Measurements from ENCODE around the gene GAPVD1.
"Not testable (repeated sequence)": the region's sequence is repeated elsewhere in the genome, so short reads cannot be mapped to it uniquely, and the experiment has no call there.

DNA sequence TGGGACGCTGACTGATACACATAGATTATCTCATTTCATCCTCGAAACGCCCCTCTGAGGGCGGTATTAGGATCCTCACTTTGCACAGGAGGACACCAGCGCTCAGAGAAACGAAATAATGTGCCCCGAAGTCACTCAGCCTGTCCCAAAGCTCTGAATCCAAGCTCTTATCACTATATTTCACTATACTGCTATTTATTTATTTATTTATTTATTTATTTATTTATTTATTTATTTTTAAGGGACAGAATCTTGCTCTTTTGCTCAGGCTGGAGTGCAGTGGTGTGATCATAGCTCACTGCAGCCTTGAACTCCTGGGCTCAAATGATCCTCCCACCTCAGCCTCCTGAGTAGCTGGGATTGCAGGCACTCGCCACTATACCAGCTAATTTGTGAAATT lies 138.6 kb downstream of the GAPVD1 start:
- TF ChIP-seq, protein P1, sequence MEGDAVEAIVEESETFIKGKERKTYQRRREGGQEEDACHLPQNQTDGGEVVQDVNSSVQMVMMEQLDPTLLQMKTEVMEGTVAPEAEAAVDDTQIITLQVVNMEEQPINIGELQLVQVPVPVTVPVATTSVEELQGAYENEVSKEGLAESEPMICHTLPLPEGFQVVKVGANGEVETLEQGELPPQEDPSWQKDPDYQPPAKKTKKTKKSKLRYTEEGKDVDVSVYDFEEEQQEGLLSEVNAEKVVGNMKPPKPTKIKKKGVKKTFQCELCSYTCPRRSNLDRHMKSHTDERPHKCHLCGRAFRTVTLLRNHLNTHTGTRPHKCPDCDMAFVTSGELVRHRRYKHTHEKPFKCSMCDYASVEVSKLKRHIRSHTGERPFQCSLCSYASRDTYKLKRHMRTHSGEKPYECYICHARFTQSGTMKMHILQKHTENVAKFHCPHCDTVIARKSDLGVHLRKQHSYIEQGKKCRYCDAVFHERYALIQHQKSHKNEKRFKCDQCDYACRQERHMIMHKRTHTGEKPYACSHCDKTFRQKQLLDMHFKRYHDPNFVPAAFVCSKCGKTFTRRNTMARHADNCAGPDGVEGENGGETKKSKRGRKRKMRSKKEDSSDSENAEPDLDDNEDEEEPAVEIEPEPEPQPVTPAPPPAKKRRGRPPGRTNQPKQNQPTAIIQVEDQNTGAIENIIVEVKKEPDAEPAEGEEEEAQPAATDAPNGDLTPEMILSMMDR (IDR thresholded peaks at IDR 0.05): not testable (repeated sequence)
- TF ChIP-seq, protein P2, sequence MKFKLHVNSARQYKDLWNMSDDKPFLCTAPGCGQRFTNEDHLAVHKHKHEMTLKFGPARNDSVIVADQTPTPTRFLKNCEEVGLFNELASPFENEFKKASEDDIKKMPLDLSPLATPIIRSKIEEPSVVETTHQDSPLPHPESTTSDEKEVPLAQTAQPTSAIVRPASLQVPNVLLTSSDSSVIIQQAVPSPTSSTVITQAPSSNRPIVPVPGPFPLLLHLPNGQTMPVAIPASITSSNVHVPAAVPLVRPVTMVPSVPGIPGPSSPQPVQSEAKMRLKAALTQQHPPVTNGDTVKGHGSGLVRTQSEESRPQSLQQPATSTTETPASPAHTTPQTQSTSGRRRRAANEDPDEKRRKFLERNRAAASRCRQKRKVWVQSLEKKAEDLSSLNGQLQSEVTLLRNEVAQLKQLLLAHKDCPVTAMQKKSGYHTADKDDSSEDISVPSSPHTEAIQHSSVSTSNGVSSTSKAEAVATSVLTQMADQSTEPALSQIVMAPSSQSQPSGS (CRISPR knock-in tag; IDR thresholded peaks at IDR 0.05; ENCODE audit: borderline replicate concordance, low read depth): not testable (repeated sequence)
